OCI-LY7 (cell line): ENCODE data around the gene SOAT1. TPM values are rescaled to one million over a fixed set of nuclear protein-coding genes. Genes with fewer than 3 reads are reported as not detected.

Source experiments
- BruUV-seq: library from RNA; stranded (reverse); fragments of 400-500 nt; replicated peaks from 2 replicates; lab custom pipeline; 2021; lab: Mats Ljungman, UMichigan
- CTCF ChIA-PET: fragments of 300-600 bp; sonication (Branson Sonifier 250); formaldehyde crosslinking; loops from one replicate; lab custom pipeline; 2022; ENCODE audit warnings: antibody characterized with exemption; ENCODE audit not compliant: unreplicated experiment; lab: Charles Lee
- POLR2A ChIA-PET: fragments of 300-600 bp; sonication (Branson Sonifier 250); formaldehyde crosslinking; loops from one replicate; lab custom pipeline; 2022; ENCODE audit warnings: antibody characterized with exemption; lab: Charles Lee
- DNase-seq: peaks from one replicate; pipeline ENCODE4 v3.0.0-alpha.2; 2015; ENCODE audit warnings: low spot score
- H2AFZ ChIP-seq: fragments of 200-600 bp; sonication (generic), shearing (Covaris generic); 2 replicates; pipeline ENCODE4 v1.6.1; 2014; ENCODE audit warnings: mild to moderate bottlenecking, antibody characterized with exemption, low read length, moderate library complexity
- H3K27ac ChIP-seq: fragments of 200-600 bp; sonication (generic); 2 replicates; pipeline ENCODE4 v1.5.1; 2014; ENCODE audit warnings: mixed run types, low read depth, mild to moderate bottlenecking, moderate library complexity, low read length, inconsistent platforms; ENCODE audit not compliant: poor library complexity, severe bottlenecking
- H3K36me3 ChIP-seq: fragments of 200-600 bp; sonication (generic); 2 replicates; pipeline ENCODE4 v1.6.1; 2014; ENCODE audit warnings: mild to moderate bottlenecking, antibody characterized with exemption, low read length, moderate library complexity, mixed read lengths; ENCODE audit not compliant: insufficient read depth
- H3K4me1 ChIP-seq: fragments of 200-600 bp; sonication (generic); 2 replicates; pipeline ENCODE4 v1.5.1; 2014; ENCODE audit warnings: mild to moderate bottlenecking, low read length; ENCODE audit not compliant: insufficient read depth, poor library complexity, severe bottlenecking
- H3K4me2 ChIP-seq: fragments of 200-600 bp; sonication (generic); 2 replicates; pipeline ENCODE4 v1.6.1; 2014; ENCODE audit warnings: mild to moderate bottlenecking, low read length
- H3K4me3 ChIP-seq: fragments of 200-600 bp; sonication (generic); 2 replicates; pipeline ENCODE4 v1.5.1; 2014; ENCODE audit warnings: mild to moderate bottlenecking, low read depth, low read length; ENCODE audit not compliant: poor library complexity, severe bottlenecking
- H3K79me2 ChIP-seq: fragments of 200-600 bp; sonication (generic); 2 replicates; pipeline ENCODE4 v1.6.1; 2016; ENCODE audit warnings: low read depth, mild to moderate bottlenecking, low read length, moderate library complexity, mixed read lengths; ENCODE audit not compliant: insufficient read depth
- H3K9me2 ChIP-seq: fragments of 200-600 bp; sonication (generic); 2 replicates; pipeline ENCODE4 v1.6.1; 2016; ENCODE audit warnings: mild to moderate bottlenecking, low read length, mixed read lengths; ENCODE audit not compliant: insufficient read depth
- H3K9me3 ChIP-seq: fragments of 200-600 bp; sonication (generic); 2 replicates; pipeline ENCODE4 v1.6.1; 2014; ENCODE audit warnings: mild to moderate bottlenecking, mixed run types, low read length, mixed read lengths
- H4K20me1 ChIP-seq: fragments of 200-600 bp; sonication (generic); 2 replicates; pipeline ENCODE4 v1.6.1; 2014; ENCODE audit warnings: mild to moderate bottlenecking, antibody characterized with exemption, low read length, moderate library complexity, mixed read lengths; ENCODE audit not compliant: insufficient read depth
- EZH2phosphoT487 ChIP-seq: fragments of 200-600 bp; sonication (generic); IDR thresholded peaks from 2 replicates; pipeline ENCODE4 v1.6.1; 2018; ENCODE audit warnings: low read depth, borderline replicate concordance, mild to moderate bottlenecking, mixed run types, antibody characterized with exemption, low read length, moderate library complexity, mixed read lengths
- intact Hi-C: fragments of 100-400 bp; cut with micrococcal nuclease; formaldehyde crosslinking; loops from one replicate; pipeline ENCODE4 v1.10.0; 2022; ENCODE audit not compliant: unreplicated experiment
- total RNA-seq, 2 experiments: library from RNA; depleted of rRNA in 1 of 2; stranded (reverse); fragments of >200 nt in 1 of 2; shearing (Covaris generic) in 1 of 2; gene quantifications; 2 replicates each; pipeline ENCODE4 v1.2.3, GENCODE V29; 2014 to 2022
- TF ChIP-seq, protein P1 (sequence below): fragments of 200-600 bp; sonication (generic); conservative IDR thresholded peaks from 2 replicates; pipeline ENCODE4 v1.5.1; 2014; ENCODE audit warnings: mild to moderate bottlenecking, antibody characterized with exemption, low read length, moderate library complexity, mixed read lengths

The SOAT1 gene
- total RNA-seq, 2 experiments from 2014 or later, result 8.7 to 34.0 TPM

DNA sequence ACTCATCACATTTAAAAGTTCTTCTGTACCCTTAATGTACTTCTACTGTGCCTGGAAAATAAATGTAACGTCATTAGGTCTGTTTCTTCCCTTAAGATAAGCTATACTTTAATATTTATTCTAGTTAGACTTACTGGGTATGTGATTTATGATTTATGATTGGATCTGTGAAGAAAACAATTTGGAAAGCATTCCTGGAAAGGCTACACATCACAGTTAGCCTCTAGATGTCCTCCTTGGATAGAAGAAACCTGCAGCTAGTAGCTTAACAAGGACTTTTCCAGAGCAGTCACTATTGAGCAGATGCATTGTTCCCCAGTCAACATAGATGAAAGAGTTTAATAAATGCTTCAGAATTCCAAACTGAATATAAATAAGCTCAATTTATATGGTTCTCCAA lies 41.9 kb upstream of the SOAT1 start:
- intact Hi-C loops, result loop anchor here (10.0 kb wide), 1 partner anchor 113 kb away; the partner anchor contains the start of gene AXDND1
- peak; percentile 25 for DNase-seq
- no peaks in the 10 kb centered on the region for H3K9me3 ChIP-seq
- no peak overlapping the region for H3K4me3 ChIP-seq
- TF ChIP-seq EZH2phosphoT487, result no peak
- TF ChIP-seq, protein P1, sequence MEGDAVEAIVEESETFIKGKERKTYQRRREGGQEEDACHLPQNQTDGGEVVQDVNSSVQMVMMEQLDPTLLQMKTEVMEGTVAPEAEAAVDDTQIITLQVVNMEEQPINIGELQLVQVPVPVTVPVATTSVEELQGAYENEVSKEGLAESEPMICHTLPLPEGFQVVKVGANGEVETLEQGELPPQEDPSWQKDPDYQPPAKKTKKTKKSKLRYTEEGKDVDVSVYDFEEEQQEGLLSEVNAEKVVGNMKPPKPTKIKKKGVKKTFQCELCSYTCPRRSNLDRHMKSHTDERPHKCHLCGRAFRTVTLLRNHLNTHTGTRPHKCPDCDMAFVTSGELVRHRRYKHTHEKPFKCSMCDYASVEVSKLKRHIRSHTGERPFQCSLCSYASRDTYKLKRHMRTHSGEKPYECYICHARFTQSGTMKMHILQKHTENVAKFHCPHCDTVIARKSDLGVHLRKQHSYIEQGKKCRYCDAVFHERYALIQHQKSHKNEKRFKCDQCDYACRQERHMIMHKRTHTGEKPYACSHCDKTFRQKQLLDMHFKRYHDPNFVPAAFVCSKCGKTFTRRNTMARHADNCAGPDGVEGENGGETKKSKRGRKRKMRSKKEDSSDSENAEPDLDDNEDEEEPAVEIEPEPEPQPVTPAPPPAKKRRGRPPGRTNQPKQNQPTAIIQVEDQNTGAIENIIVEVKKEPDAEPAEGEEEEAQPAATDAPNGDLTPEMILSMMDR, result peak; percentile 63
- no peak overlapping the region for H3K27ac ChIP-seq
- H2AFZ ChIP-seq, result no peak overlapping the region
- ChIA-PET POLR2A (interaction anchor here (0.9 kb wide), 1 partner anchor 553 kb away, joined by 3 read pairs; no protein-coding TSS in a partner anchor), CTCF (interaction anchor here (1.3 kb wide), 1 partner anchor 42 kb away, joined by 3 read pairs; the partner anchor contains the start of gene SOAT1)
- no peak overlapping the region for H3K4me2 ChIP-seq
- H3K36me3 ChIP-seq, result no peaks in the 10 kb centered on the region
- BruUV-seq, result no TSS peak
- no peaks in the 10 kb centered on the region for H4K20me1 ChIP-seq
- no peaks in the 10 kb centered on the region for H3K79me2 ChIP-seq
- H3K4me1 ChIP-seq, result no peaks in the 10 kb centered on the region
- no peaks in the 10 kb centered on the region for H3K9me2 ChIP-seq

DNA sequence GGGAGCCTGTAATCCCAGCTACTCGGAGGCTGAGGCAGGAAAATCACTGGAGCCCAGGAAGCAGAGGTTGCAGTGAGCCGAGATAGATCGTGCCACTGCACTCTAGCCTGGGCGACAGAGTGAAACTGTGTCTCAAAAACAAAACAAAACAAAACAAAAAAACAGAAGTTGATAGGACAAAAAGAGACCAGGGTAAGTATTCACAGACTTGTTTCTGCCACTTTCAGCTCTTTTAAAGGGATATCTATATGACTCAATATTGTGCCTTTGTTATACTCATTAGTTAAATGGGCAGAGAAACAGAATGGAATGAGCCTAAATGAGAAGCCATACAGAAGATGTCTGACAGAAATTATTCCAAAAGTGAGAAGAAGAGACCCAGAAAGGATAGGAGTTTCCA lies 41.0 kb upstream of the SOAT1 start:
- Histone ChIP-seq H3K79me2 (no peaks in the 10 kb centered on the region), H3K9me3 (no peaks in the 10 kb centered on the region), H4K20me1 (no peaks in the 10 kb centered on the region), H3K9me2 (no peaks in the 10 kb centered on the region), H3K4me2 (no peak overlapping the region), H3K4me3 (no peak overlapping the region), H3K36me3 (no peaks in the 10 kb centered on the region), H3K4me1 (no peaks in the 10 kb centered on the region), H3K27ac (no peak overlapping the region), H2AFZ (no peak overlapping the region)
- no TSS peak for BruUV-seq
- TF ChIP-seq, protein P1, result no peak
- ChIA-PET CTCF (no interaction called here), POLR2A (interaction anchor here (0.6 to 0.9 kb wide), 3 partner anchors 97 to 907 kb away, joined by 3 to 4 read pairs (median 3); no protein-coding TSS in a partner anchor)
- intact Hi-C loops, result loop anchor here (10.0 kb wide), 1 partner anchor 112 kb away; the partner anchor contains the start of gene AXDND1
- no peak for DNase-seq

DNA sequence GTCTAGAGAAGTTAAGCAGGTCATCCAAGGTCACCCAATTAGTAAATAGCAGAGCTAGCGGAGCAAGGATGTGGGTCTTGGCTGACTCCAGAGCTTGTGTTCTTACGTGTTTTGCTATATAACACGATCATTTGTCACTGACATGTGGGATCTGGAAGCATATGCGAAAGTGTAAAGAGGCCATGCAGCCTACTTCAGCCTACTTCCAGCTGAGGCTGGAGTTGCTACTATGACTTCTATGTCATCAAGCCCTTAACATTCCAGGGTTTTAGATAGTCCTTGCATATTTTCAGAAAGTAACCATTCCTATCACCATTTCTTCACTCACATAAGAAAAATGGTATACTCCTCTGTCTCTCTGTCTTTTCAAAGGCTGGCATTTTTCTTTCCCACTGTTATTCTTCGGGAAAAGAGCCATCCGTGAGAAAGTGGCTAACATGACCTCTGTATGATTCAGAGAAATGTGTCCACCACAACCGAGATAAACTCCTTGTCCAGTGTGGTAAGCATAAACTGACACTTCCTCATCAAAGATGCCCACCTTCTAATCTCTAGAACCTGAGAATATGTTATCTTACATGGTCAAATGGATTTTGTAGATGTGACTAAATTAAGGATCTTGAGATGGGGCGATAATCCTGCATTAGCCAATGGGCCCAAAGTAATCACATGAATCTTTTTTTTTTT lies 40.2 kb upstream of the SOAT1 start:
- POLR2A ChIA-PET, result interaction anchor here (0.6 kb wide), 1 partner anchor 62 kb away, joined by 3 read pairs; no protein-coding TSS in a partner anchor
- no peaks in the 10 kb centered on the region for H3K4me1 ChIP-seq
- H3K9me2 ChIP-seq, result no peaks in the 10 kb centered on the region
- CTCF ChIA-PET, result no interaction called here
- no peaks in the 10 kb centered on the region for H4K20me1 ChIP-seq
- no TSS peak for BruUV-seq
- H3K36me3 ChIP-seq, result no peaks in the 10 kb centered on the region
- no peaks in the 10 kb centered on the region for H3K9me3 ChIP-seq
- TF ChIP-seq EZH2phosphoT487, result no peak
- TF ChIP-seq, protein P1, result no peak
- H3K27ac ChIP-seq, result no peak overlapping the region
- no peak overlapping the region for H3K4me3 ChIP-seq
- no peaks in the 10 kb centered on the region for H3K79me2 ChIP-seq
- intact Hi-C loops, result loop anchor here (10.0 kb wide), 1 partner anchor 111 kb away; the partner anchor contains the start of gene AXDND1
- H3K4me2 ChIP-seq, result no peak overlapping the region
- H2AFZ ChIP-seq, result no peak overlapping the region
- no peak for DNase-seq
